ENCODE data around the gene DCHS1. TPM values are rescaled to one million over a fixed set of nuclear protein-coding genes. Genes with fewer than 3 reads are reported as not detected.
A peak's percentile ranks its signal among the peaks of the same experiment; 100 is the strongest.
"Not testable (repeated sequence)": the region's sequence is repeated elsewhere in the genome, so short reads cannot be mapped to it uniquely, and the experiment has no call there.

The DCHS1 gene
- total RNA-seq = 21.4 and 54.1 TPM in 2 replicates

- DNase-seq (ENCODE audit: low read depth in 2 of 2) = peak in 1 of 2 donors; percentile 39
Measured at GRCh38 chr11:6655790-6656583, at the start of gene DCHS1. DCHS1 (minus strand) TSS chr11:6655809; CDS start chr11:6641613, 14,196 bp downstream.

DNA sequence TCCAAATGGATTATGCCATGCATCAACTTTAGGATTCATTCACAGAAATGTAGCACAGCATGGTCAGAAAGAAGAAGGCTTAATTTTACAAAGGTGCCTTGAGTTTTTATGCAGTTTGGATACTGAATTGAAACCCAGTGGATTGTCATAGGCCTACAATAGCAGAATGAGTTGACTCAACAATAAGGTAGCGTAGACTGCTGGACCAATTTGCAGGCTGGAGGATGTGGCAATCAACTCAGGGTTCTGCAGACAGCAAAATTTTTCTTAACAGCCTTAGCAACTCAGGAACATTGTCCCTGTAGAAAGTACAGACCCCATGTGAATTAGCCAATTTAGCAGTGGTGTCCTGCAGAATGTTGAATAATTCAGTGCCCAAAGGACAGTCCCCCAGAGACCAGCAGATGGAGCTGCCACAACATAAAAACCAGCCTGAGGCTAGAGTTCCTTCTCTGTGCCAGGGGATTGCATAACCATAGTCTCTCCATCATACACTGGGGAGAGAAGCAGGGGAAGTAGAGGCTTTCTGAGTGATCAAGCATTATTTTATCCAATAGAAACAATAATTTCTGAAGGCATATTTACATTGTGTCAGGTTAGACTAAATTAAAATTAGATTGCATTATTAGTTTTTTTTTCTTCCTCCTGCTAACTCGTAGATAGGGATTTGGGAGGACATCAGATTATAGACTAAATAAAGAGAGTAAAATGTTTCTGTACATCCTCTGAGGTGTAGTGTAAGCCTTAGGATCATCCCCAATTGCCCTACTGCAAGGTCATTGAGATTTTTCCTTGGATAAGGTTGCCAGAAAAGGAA, 47.8 kb upstream of the DCHS1 start:
- peak; percentile 60 to 65 for DNase-seq (ENCODE audit: low read depth in 2 of 2)

GRCh38 chr11:6701955-6702354, 46.3 kb upstream of the DCHS1 start:
- DNase-seq (ENCODE audit: low read depth in 2 of 2) = not testable (repeated sequence)

DNA sequence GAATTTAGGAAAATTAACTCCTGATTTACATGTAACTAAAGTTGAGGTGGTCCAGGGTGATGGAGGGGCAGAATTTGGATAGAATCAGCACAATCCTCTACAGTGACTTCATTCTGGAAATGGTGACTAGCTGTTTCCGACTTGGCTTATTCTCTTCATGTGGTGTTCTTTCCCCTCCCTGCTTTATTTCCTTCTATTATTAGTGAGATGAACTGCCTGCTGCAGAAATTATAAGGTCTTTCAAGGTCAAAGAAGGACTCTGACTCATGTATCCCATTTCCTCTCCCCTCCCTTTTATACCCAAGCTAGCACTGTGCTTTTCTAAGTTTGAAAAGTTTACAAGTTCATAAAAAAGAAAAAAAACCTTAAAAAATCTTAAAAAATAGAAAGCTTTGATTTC, 39.8 kb upstream of the DCHS1 start:
- peak; percentile 95 to 96 for DNase-seq (ENCODE audit: low read depth in 2 of 2)

DNA sequence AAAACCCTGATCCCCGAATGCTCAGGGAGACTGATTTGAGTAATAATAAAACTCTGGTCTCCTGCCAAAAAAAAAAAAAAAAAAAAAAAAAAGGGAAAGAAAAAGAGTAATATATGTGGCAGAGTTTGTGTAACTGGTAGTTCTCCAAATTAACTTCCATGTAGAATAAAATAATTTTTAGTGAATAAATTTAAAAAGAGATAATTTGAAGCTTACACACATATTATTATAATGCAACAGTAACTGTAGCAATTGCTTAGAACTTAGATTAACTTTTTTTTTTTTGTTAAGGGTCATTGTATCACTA, 38.6 kb upstream of the DCHS1 start:
- DNase-seq (ENCODE audit: low read depth in 2 of 2) = no peak

GRCh38 chr11:6693342-6694228, 38.0 kb upstream of the DCHS1 start:
- peak in 1 of 2 donors; percentile 33 for DNase-seq (ENCODE audit: low read depth in 2 of 2)

DNA sequence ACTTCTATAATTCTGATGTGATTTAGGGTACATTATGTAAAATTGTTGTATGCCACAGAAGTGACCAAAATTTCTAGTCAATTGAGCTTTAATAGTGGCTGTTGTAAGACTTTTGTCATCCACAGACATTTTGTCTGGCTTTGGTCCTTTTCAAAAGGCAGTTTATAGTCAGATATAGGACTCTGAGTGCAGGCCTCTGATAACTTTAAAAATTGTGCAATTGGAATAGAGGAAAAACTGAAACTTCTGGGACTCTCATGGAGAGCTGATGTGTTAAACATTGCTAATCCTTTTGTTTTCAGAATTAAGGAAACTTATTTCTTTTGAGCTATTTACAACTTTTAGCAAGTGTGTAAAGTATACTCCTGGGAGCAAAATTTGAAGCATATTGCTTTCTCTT, 36.5 kb upstream of the DCHS1 start:
- no peak for DNase-seq (ENCODE audit: low read depth in 2 of 2)

DNA sequence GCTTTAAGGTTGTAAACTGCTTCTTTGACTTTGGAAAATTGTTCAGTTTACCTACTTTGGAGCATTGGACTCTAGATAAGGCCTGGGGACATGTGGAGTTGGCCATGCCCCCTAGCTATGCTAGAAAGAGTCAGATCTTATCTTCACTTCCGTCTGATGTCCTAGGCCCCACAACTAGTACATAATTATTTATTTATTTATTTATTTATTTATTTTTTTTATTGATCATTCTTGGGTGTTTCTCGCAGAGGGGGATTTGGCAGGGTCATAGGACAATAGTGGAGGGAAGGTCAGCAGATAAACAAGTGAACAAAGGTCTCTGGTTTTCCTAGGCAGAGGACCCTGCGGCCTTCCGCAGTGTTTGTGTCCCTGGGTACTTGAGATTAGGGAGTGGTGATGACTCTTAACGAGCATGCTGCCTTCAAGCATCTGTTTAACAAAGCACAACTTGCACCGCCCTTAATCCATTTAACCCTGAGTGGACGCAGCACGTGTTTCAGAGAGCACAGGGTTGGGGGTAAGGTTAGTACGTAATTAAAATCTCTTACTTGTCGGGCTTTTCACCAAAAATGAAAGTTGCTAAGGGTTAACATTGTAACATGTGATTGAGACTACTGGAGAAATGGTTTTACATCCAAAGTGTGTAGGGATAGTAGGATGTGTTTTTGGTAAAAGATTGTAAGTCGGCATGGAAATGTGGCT, 35.0 kb upstream of the DCHS1 start:
- not testable (repeated sequence) for DNase-seq (ENCODE audit: low read depth in 2 of 2)

- no peak for DNase-seq (ENCODE audit: low read depth in 2 of 2)
Measured at GRCh38 chr11:6687876-6688275, 32.3 kb upstream of the DCHS1 start.

DNA sequence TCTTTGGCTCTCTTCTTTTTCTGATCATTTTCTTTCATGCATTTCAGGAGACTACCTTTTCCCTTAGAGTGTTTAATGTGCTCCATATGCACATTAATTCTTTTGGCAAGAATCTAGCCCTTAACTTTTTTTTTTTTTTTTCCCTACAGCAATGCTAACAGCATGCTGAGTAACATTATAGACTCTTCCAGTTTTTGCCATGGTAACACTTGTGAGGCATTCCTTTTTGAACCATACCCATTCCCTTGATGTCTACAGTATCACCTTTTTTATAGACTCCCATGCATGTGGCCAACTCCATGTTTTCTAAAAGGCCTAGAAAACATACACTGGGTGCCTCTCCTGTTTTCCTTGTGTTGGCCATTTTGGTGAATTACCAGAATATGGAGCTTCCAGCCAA, 30.4 kb upstream of the DCHS1 start:
- no peak for DNase-seq (ENCODE audit: low read depth in 2 of 2)

GRCh38 chr11:6684068-6684467, 28.5 kb upstream of the DCHS1 start:
- DNase-seq (ENCODE audit: low read depth in 2 of 2) = not testable (repeated sequence)

DNA sequence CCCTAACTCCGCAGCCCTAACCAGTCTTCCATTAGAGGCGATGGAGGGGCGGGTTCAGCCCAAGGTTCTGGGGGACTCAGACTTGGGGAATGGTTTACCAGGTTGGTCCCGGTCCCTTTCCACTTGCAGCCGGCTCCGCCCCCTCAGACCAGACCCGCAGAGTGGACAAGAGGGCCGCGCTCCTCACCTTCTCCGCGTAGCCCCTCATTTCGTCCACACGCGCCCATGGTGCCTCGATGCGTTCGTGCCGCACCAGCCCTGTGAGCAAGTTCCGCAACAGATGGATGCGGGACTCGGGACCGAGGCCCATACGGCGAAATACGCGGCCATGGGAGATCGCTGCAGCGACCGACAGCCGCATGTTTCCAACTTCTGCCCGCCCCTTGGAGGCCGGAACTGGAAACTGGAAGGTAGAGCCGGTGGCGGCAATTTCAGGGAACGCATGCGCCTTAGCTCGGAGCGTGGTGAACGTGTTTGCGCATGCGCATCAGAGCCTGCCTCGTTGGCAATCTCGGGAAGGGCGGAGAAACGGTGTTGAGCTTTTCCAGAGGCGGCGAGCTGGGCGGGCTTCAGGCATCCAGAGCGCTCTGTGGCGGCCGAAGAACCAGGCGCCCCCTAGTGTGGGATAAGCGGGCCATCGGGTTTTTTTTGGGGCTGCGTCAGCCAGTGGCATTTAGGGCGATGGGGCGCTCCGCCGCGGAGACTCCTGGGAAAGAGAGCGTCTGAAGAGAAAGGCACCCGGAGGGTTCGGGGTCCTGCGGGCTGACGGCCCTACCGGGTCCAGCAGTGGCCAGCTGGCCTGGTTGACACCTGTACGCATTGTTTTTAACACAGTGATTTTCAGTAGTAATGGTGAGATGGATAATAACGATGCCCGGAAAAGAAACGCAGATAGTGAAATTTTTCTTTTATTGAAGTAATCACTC, 27.6 kb upstream of the DCHS1 start, which contains the start of gene MRPL17:
MRPL17 (minus strand) TSS at position 405 of the 926 bp plus-strand sequence; CDS start at position 361, 44 bp downstream.
- peak; percentile 98 to 99 for DNase-seq (ENCODE audit: low read depth in 2 of 2)

GRCh38 chr11:6682591-6682935, 27.0 kb upstream of the DCHS1 start:
- no peak for DNase-seq (ENCODE audit: low read depth in 2 of 2)

DNA sequence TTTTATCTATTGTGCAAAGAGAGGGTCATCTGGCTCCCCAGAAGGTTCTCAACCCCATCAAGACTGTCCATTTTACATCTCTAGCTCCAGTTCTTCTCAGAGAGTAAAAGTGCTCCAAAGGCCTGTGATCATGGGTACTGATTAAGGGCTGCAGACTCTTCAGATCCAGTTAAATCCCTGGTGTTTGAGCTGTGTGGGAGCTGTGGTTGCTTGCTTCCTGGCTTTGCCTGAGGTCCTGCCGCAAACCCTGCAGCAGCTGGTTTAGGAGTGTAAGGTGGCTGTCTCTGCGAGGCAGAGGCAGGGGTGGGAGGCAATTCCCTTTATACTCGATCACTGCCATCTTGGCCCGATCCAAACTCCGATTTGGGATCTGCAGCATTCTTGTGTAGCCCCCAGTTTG, 26.3 kb upstream of the DCHS1 start:
- no peak for DNase-seq (ENCODE audit: low read depth in 2 of 2)

GRCh38 chr11:6681505-6681904, 25.9 kb upstream of the DCHS1 start:
- no peak for DNase-seq (ENCODE audit: low read depth in 2 of 2)

DNA sequence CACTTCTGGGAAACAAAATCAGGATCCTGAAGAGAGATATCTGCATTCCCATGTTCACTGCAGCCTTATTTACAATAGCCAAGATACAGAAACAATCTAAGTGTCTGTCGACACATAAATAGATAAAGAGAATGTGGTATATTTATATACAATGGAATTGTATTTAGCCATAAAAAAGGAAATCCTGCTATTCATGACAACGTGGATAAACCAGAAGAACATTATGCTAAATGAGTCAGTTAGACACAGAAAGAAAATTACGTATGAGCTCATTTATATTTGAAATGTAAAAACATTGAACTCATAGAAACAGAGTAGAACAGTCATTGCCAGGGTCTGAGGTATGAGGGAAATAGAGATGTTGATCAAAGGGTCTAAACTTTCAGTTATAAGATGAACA, 21.4 kb upstream of the DCHS1 start:
- peak in 1 of 2 donors; percentile 74 for DNase-seq (ENCODE audit: low read depth in 2 of 2)

GRCh38 chr11:6674862-6675261, 19.3 kb upstream of the DCHS1 start:
- DNase-seq (ENCODE audit: low read depth in 2 of 2) = peak in 1 of 2 donors; percentile 43

- no peak for DNase-seq (ENCODE audit: low read depth in 2 of 2)
Measured at GRCh38 chr11:6674219-6674597, 18.6 kb upstream of the DCHS1 start.

GRCh38 chr11:6673523-6674218, 18.1 kb upstream of the DCHS1 start:
- no peak for DNase-seq (ENCODE audit: low read depth in 2 of 2)

Data from dermis microvascular lymphatic vessel endothelial cell (primary cell).